Astrocyte of the hippocampus (primary cell): ENCODE results near the gene TATDN3.
"Not testable (repeated sequence)": the region's sequence is repeated elsewhere in the genome, so short reads cannot be mapped to it uniquely, and the experiment has no call there.

ENCODE experiments used
- DNase-seq: peaks from one replicate; pipeline ENCODE4 v3.0.0; 2011; ENCODE audit warnings: low read depth, low spot score

TATDN3 gene

GRCh38 chr1:212791676-212792395, at the start of gene TATDN3, which contains the start of gene NSL1:
Gene TATDN3 (plus strand): TSS chr1:212791894. CDS start chr1:212791922, 28 bp downstream.
Gene NSL1 (minus strand): TSS chr1:212791777. CDS start chr1:212791763, 14 bp downstream.
- peak; percentile 98 for DNase-seq

GRCh38 chr1:212743901-212744475, 47.7 kb upstream of the TATDN3 start:
- DNase-seq: peak; percentile 24

- no peak for DNase-seq
Measured at GRCh38 chr1:212745303-212745702, 46.4 kb upstream of the TATDN3 start.

- no peak for DNase-seq
Measured at GRCh38 chr1:212746546-212746945, 45.1 kb upstream of the TATDN3 start.

GRCh38 chr1:212749821-212750535, 41.7 kb upstream of the TATDN3 start:
- DNase-seq: peak; percentile 78

- DNase-seq: no peak
Measured at GRCh38 chr1:212752252-212752933, 39.3 kb upstream of the TATDN3 start.

GRCh38 chr1:212752934-212753497, 38.7 kb upstream of the TATDN3 start:
- DNase-seq: no peak

- DNase-seq: no peak
Measured at GRCh38 chr1:212753749-212754148, 37.9 kb upstream of the TATDN3 start.

- DNase-seq: no peak
Measured at GRCh38 chr1:212754193-212754592, 37.5 kb upstream of the TATDN3 start.

- no peak for DNase-seq
Measured at GRCh38 chr1:212754680-212755079, 37.0 kb upstream of the TATDN3 start.

- no peak for DNase-seq
Measured at GRCh38 chr1:212759683-212760082, 32.0 kb upstream of the TATDN3 start.

GRCh38 chr1:212760126-212760823, 31.4 kb upstream of the TATDN3 start:
- DNase-seq: no peak

- DNase-seq: no peak
Measured at GRCh38 chr1:212762234-212762633, 29.5 kb upstream of the TATDN3 start.

GRCh38 chr1:212762839-212763238, 28.9 kb upstream of the TATDN3 start:
- no peak for DNase-seq

- DNase-seq: not testable (repeated sequence)
Measured at GRCh38 chr1:212764718-212765281, 26.9 kb upstream of the TATDN3 start.

- DNase-seq: not testable (repeated sequence)
Measured at GRCh38 chr1:212766825-212767224, 24.9 kb upstream of the TATDN3 start.

GRCh38 chr1:212769459-212770167, 22.1 kb upstream of the TATDN3 start:
- DNase-seq: no peak

- no peak for DNase-seq
Measured at GRCh38 chr1:212771341-212771740, 20.4 kb upstream of the TATDN3 start.

GRCh38 chr1:212773011-212773410, 18.7 kb upstream of the TATDN3 start:
- no peak for DNase-seq

- peak; percentile 33 for DNase-seq
Measured at GRCh38 chr1:212774584-212774983, 17.1 kb upstream of the TATDN3 start.
